A549 (cell line): ENCODE data around the gene C19orf25. TPM values are rescaled to one million over a fixed set of nuclear protein-coding genes. Genes with fewer than 3 reads are reported as not detected.

ENCODE experiments used
- ATAC-seq, 2 experiments: fragments of 200-7000 bp in 1 of 2; fragments of >200 bp in 1 of 2; cut with Nextera tagmentation in 1 of 2; cut with Tn5 transposase in 1 of 2; 3 replicates each; pipeline versions ENCODE4 v1.8.0 to v1.9.1; 2018 to 2020; ENCODE audit warnings: mild to moderate bottlenecking in 1 of 2, moderate library complexity in 1 of 2
- CTCF ChIA-PET: fragments of 300-600 bp; sonication (Branson Sonifier 250); formaldehyde crosslinking; extraction: SDS; loops from one replicate; lab custom pipeline; 2021; ENCODE audit warnings: antibody characterized with exemption, inconsistent platforms; lab: Yijun Ruan, JAX
- POLR2A ChIA-PET: fragments of 350-600 bp; formaldehyde crosslinking; extraction: SDS; loops from one replicate; lab custom pipeline; 2021; ENCODE audit warnings: antibody characterized with exemption, inconsistent platforms; lab: Yijun Ruan, JAX
- DNase-seq, 2 experiments: peaks; one replicate each; pipeline versions ENCODE4 v3.0.0 to v3.0.0-alpha.2; 2011 to 2016; ENCODE audit warnings: low read depth in 1 of 2, low spot score in 1 of 2
- FAIRE-seq: peaks from 2 replicates; lab custom pipeline; 2011; peaks lifted over from hg19 to GRCh38; lab: Jason Lieb, UNC
- H3K27ac ChIP-seq, 2 experiments: fragments of >200 bp; sonication (Bioruptor Twin); formaldehyde crosslinking; 3 replicates each; pipeline ENCODE4 v1.5.1; 2016 to 2017
- H3K4me1 ChIP-seq: fragments of >200 bp; sonication (Bioruptor Twin); formaldehyde crosslinking; 3 replicates; pipeline ENCODE4 v1.6.1; 2016
- H3K4me2 ChIP-seq: fragments of >200 bp; sonication (Bioruptor Twin); formaldehyde crosslinking; 3 replicates; pipeline ENCODE4 v1.6.1; 2016
- H3K4me3 ChIP-seq: fragments of >200 bp; sonication (Bioruptor Twin); formaldehyde crosslinking; 3 replicates; pipeline ENCODE4 v1.5.1; 2016
- H3K9me3 ChIP-seq: fragments of >200 bp; sonication (Bioruptor Twin); formaldehyde crosslinking; 3 replicates; pipeline ENCODE4 v1.6.1; 2016
- BCL3 ChIP-seq: fragments of >200 bp; sonication (Bioruptor Twin); formaldehyde crosslinking; IDR thresholded peaks from 3 replicates; pipeline ENCODE4 v1.6.1; 2016
- CBX2 ChIP-seq: fragments of 200-600 bp; sonication (generic); IDR thresholded peaks from 2 replicates; pipeline ENCODE4 v1.6.1; 2016; ENCODE audit warnings: low read depth, mild to moderate bottlenecking, borderline replicate concordance
- CBX8 ChIP-seq: fragments of 200-600 bp; sonication (generic); IDR thresholded peaks from 2 replicates; pipeline ENCODE4 v1.6.1; 2016
- EHMT2 ChIP-seq: fragments of 200-600 bp; sonication (generic); IDR thresholded peaks from 2 replicates; pipeline ENCODE4 v1.6.1; 2016; ENCODE audit warnings: antibody characterized with exemption, low read depth, mild to moderate bottlenecking, moderate library complexity
- ESRRA ChIP-seq: fragments of 150-350 bp; IDR thresholded peaks from 2 replicates; pipeline ENCODE4 v1.6.1; 2014; ENCODE audit warnings: mild to moderate bottlenecking, low read length, borderline replicate concordance
- FOSB ChIP-seq: fragments of 250-450 bp; sonication (Bioruptor Pico); IDR thresholded peaks from 2 replicates; pipeline ENCODE4 v1.5.0; 2020; ENCODE audit warnings: mild to moderate bottlenecking, moderate library complexity
- HMGXB4 ChIP-seq: fragments of 250-450 bp; sonication (Bioruptor Pico); IDR thresholded peaks from 2 replicates; pipeline ENCODE4 v1.5.0; 2021; ENCODE audit warnings: mild to moderate bottlenecking, moderate library complexity, borderline replicate concordance
- MAFK ChIP-seq: fragments of 450-650 bp; IDR thresholded peaks from 2 replicates; pipeline ENCODE4 v1.6.1; 2014; ENCODE audit not compliant: partially characterized antibody
- MAZ ChIP-seq: fragments of 150-350 bp; IDR thresholded peaks from 2 replicates; pipeline ENCODE4 v1.6.1; 2014; ENCODE audit warnings: antibody characterized with exemption, low read depth, low read length, borderline replicate concordance
- NFE2L2 ChIP-seq: fragments of 150-350 bp; conservative IDR thresholded peaks from 2 replicates; pipeline ENCODE4 v1.6.1; 2014; ENCODE audit warnings: low read length
- NPAS2 ChIP-seq: fragments of 250-450 bp; sonication (Bioruptor Pico); IDR thresholded peaks from 2 replicates; pipeline ENCODE4 v1.8.0; 2022; ENCODE audit warnings: mild to moderate bottlenecking, moderate library complexity, borderline replicate concordance
- RAD21 ChIP-seq, 2 experiments: fragments of >200 bp in 1 of 2; sonication (Bioruptor Twin) in 1 of 2; formaldehyde crosslinking in 1 of 2; IDR thresholded peaks in 1 of 2; conservative IDR thresholded peaks in 1 of 2; 2 replicates in 1 of 2; 3 replicates in 1 of 2; pipeline ENCODE4 v1.6.1; 2012 to 2018; ENCODE audit warnings: inconsistent platforms in 1 of 2
- RARB ChIP-seq: fragments of 250-450 bp; sonication (Bioruptor Pico); IDR thresholded peaks from 2 replicates; pipeline ENCODE4 v1.8.0; 2021; ENCODE audit warnings: mild to moderate bottlenecking, moderate library complexity
- SREBF2 ChIP-seq: fragments of 450-650 bp; IDR thresholded peaks from 2 replicates; pipeline ENCODE4 v1.6.1; 2014; ENCODE audit warnings: mild to moderate bottlenecking, moderate library complexity
- TFCP2L1 ChIP-seq: fragments of 250-450 bp; sonication (Bioruptor Pico); IDR thresholded peaks from 2 replicates; pipeline ENCODE4 v1.5.0; 2021; ENCODE audit warnings: mild to moderate bottlenecking
- TP53 ChIP-seq: fragments of 250-450 bp; sonication (Bioruptor Pico); IDR thresholded peaks from 2 replicates; pipeline ENCODE4 v1.5.0; 2021; ENCODE audit warnings: mild to moderate bottlenecking, moderate library complexity
- ZFP36 ChIP-seq: fragments of 450-650 bp; IDR thresholded peaks from 2 replicates; pipeline ENCODE4 v1.6.1; 2014; ENCODE audit warnings: borderline replicate concordance; ENCODE audit not compliant: partially characterized antibody
- ZNF302 ChIP-seq: fragments of 250-450 bp; sonication (Bioruptor Pico); IDR thresholded peaks from 2 replicates; pipeline ENCODE4 v1.9.0; 2021; ENCODE audit warnings: inconsistent platforms, mild to moderate bottlenecking, moderate library complexity
- WGBS: methylation state at CpG from one replicate; pipeline ENCODE4 v1.1.6; 2017; ENCODE audit errors: missing lambda C conversion rate; 5-methylcytosine and 5-hydroxymethylcytosine counted together
- polyA plus RNA-seq, 4 experiments: library from polyadenylated mRNA; depleted of rRNA in 3 of 4; stranded (reverse); fragments of >200 nt; fragmentation: RNase III in 1 of 4; extraction: RNeasy Plus Mini Kit Qiagen cat#74134 plus additional on column Dnase treatment in 1 of 4; gene quantifications; 2 replicates in 3 of 4; 3 replicates in 1 of 4; pipeline ENCODE4 v1.2.3, GENCODE V29; 2011 to 2017
- TF ChIP-seq, protein P1 (sequence below): IDR thresholded peaks from 2 replicates; pipeline ENCODE4 v1.6.1; 2012
- TF ChIP-seq, protein P2 (sequence below): fragments of 150-350 bp; IDR thresholded peaks from 2 replicates; pipeline ENCODE4 v1.6.1; 2014; ENCODE audit warnings: low read depth, mild to moderate bottlenecking, low read length

The C19orf25 gene
- polyA plus RNA-seq, 2 of the 4 experiments (the other 2 are of a cell fraction) = 8.2 to 20.7 TPM

GRCh38 chr19:1475751-1476437, 3.1 kb downstream of the C19orf25 start:
- 94% methylated on average over 11 of the region's 31 CpGs for WGBS
- no peak overlapping the region for H3K4me2 ChIP-seq
- H3K4me3 ChIP-seq = no peak overlapping the region
- ATAC-seq (no peak), DNase-seq (no peak), FAIRE-seq (no peak)
- no peaks in the 10 kb centered on the region for H3K9me3 ChIP-seq
- H3K4me1 ChIP-seq = peaks cover 11% of the 10 kb centered on the region; the same call in 2 of the 3 replicates
- H3K27ac ChIP-seq = no peak overlapping the region
- ChIA-PET POLR2A (interaction anchor here (0.6 kb wide), 1 partner anchor 15 kb away, joined by 3 read pairs; the partner anchor contains the start of genes PCSK4 and REEP6), CTCF (no interaction called here)
- TF ChIP-seq CBX8 = no peak
- no peak for TF ChIP-seq ESRRA
- TF ChIP-seq EHMT2 = no peak
- TF ChIP-seq SREBF2 = no peak
- no peak for TF ChIP-seq FOSB (CRISPR knock-in tag)
- TF ChIP-seq, protein P1, sequence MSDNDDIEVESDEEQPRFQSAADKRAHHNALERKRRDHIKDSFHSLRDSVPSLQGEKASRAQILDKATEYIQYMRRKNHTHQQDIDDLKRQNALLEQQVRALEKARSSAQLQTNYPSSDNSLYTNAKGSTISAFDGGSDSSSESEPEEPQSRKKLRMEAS = no peak
- TF ChIP-seq CBX2 = no peak
- TF ChIP-seq ZNF302 (CRISPR knock-in tag) = no peak
- no peak for TF ChIP-seq RARB
- no peak for TF ChIP-seq BCL3
- TF ChIP-seq NFE2L2 = no peak
- no peak for TF ChIP-seq TFCP2L1 (CRISPR knock-in tag)
- no peak for TF ChIP-seq RAD21 (conservative IDR thresholded peaks at IDR 0.05 in 1 of 2, IDR thresholded peaks at IDR 0.05 in 1 of 2)
- no peak for TF ChIP-seq MAFK

- ATAC-seq = no peak
- H3K9me3 ChIP-seq = no peaks in the 10 kb centered on the region
- no peak for FAIRE-seq
These were observed 4.2 kb downstream of the C19orf25 start for GRCh38 chr19:1474765-1475351.

More at GRCh38 chr19:1474765-1475351, 4.2 kb downstream of the C19orf25 start:
- no peak overlapping the region for H3K4me2 ChIP-seq
- peaks cover 14% of the 10 kb centered on the region for H3K4me1 ChIP-seq
- no peak for DNase-seq
- WGBS = 95% methylated on average over 17 of the region's 26 CpGs
- TF ChIP-seq TP53 (CRISPR knock-in tag) (no peak), HMGXB4 (CRISPR knock-in tag) (no peak), EHMT2 (no peak), ZFP36 (no peak), NPAS2 (CRISPR knock-in tag) (no peak), TFCP2L1 (CRISPR knock-in tag) (no peak), MAZ (no peak), RARB (no peak)
- TF ChIP-seq, protein P2, sequence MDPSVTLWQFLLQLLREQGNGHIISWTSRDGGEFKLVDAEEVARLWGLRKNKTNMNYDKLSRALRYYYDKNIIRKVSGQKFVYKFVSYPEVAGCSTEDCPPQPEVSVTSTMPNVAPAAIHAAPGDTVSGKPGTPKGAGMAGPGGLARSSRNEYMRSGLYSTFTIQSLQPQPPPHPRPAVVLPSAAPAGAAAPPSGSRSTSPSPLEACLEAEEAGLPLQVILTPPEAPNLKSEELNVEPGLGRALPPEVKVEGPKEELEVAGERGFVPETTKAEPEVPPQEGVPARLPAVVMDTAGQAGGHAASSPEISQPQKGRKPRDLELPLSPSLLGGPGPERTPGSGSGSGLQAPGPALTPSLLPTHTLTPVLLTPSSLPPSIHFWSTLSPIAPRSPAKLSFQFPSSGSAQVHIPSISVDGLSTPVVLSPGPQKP = no peak
- ChIA-PET POLR2A (interaction anchor here (0.6 kb wide), 1 partner anchor 16 kb away, joined by 3 read pairs; the partner anchor contains the start of genes PCSK4 and REEP6), CTCF (interaction anchor here (1.2 kb wide), 1 partner anchor 10 kb away, joined by 3 read pairs; no protein-coding TSS in a partner anchor)
- no peak overlapping the region for H3K27ac ChIP-seq
- no peak overlapping the region for H3K4me3 ChIP-seq
